HL-60 (cell line): ENCODE data around the gene CREB3L1.

Experiments used
- DNase-seq, 2 experiments: peaks; one replicate each; pipeline ENCODE4 v3.0.0-alpha.2; 2010 to 2020; ENCODE audit warnings: low read depth in 1 of 2, low spot score in 1 of 2
- H3K27ac ChIP-seq: fragments of 250-450 bp; sonication (Bioruptor Pico); replicated peaks from 2 replicates; pipeline ENCODE4 v1.5.1; 2020; ENCODE audit warnings: mild to moderate bottlenecking, moderate library complexity
- H3K27me3 ChIP-seq: fragments of 250-450 bp; sonication (Bioruptor Pico); 2 replicates; pipeline ENCODE4 v1.5.1; 2021; ENCODE audit warnings: mild to moderate bottlenecking, moderate library complexity; ENCODE audit not compliant: insufficient read depth, poor library complexity, severe bottlenecking
- H3K4me3 ChIP-seq: replicated peaks from 2 replicates; pipeline ENCODE4 v1.5.1; 2011; ENCODE audit warnings: mild to moderate bottlenecking, control low read depth, low read length; ENCODE audit not compliant: insufficient read depth
- GABPA ChIP-seq: IDR thresholded peaks from 2 replicates; pipeline ENCODE4 v1.6.1; 2012; ENCODE audit warnings: low read depth
- POLR2AphosphoS5 ChIP-seq: IDR thresholded peaks from 2 replicates; pipeline ENCODE4 v1.6.1; 2012; ENCODE audit warnings: low read depth
- REST ChIP-seq: IDR thresholded peaks from 2 replicates; pipeline ENCODE4 v1.6.1; 2012; ENCODE audit warnings: low read depth; ENCODE audit not compliant: insufficient replicate concordance
- SPI1 ChIP-seq: IDR thresholded peaks from 2 replicates; pipeline ENCODE4 v1.6.1; 2012; ENCODE audit warnings: low read depth, mild to moderate bottlenecking, borderline replicate concordance
- TF ChIP-seq, protein P1 (sequence below): IDR thresholded peaks from one replicate; pipeline ENCODE4 v1.5.1; 2011; ENCODE audit warnings: low read length, control low read depth, inconsistent platforms; ENCODE audit not compliant: insufficient read depth

Gene CREB3L1

DNA sequence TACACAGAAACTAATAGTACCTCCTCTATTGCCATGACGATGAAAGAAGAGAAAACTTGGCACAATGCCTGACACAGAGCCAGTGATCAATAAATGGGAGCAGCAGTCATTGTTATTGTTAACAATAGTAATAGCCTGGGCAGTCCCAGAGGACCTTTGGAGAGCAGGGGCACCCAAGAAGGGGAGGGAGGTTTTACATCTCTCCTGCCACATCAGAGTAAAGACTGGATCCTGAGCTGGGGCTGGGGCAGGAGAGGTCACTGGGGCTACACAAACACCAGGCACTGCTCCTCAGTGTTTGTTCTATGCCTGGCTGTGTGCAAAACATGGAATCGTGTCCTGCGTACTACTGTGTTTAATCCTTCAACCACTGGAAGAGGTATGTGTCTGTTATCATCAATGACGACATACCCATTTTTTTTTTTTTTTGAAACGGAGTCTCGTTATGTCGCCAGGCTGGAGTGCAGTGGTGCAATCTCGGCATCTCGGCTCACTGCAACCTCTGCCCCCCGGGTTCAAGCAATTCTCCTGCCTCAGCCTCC, 25.0 kb upstream of the CREB3L1 start:
- Histone ChIP-seq H3K4me3 (no peak overlapping the region), H3K27ac (no peak overlapping the region), H3K27me3 (no peaks in the 10 kb centered on the region)
- no peak for DNase-seq
- TF ChIP-seq GABPA (no peak), POLR2AphosphoS5 (no peak), SPI1 (no peak), REST (no peak)
- TF ChIP-seq, protein P1, sequence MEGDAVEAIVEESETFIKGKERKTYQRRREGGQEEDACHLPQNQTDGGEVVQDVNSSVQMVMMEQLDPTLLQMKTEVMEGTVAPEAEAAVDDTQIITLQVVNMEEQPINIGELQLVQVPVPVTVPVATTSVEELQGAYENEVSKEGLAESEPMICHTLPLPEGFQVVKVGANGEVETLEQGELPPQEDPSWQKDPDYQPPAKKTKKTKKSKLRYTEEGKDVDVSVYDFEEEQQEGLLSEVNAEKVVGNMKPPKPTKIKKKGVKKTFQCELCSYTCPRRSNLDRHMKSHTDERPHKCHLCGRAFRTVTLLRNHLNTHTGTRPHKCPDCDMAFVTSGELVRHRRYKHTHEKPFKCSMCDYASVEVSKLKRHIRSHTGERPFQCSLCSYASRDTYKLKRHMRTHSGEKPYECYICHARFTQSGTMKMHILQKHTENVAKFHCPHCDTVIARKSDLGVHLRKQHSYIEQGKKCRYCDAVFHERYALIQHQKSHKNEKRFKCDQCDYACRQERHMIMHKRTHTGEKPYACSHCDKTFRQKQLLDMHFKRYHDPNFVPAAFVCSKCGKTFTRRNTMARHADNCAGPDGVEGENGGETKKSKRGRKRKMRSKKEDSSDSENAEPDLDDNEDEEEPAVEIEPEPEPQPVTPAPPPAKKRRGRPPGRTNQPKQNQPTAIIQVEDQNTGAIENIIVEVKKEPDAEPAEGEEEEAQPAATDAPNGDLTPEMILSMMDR = no peak

GRCh38 chr11:46253258-46254132, 24.0 kb upstream of the CREB3L1 start:
- H3K27ac ChIP-seq = no peak overlapping the region
- DNase-seq = no peak
- no peaks in the 10 kb centered on the region for H3K27me3 ChIP-seq
- H3K4me3 ChIP-seq = no peak overlapping the region
- TF ChIP-seq SPI1 (no peak), REST (no peak), POLR2AphosphoS5 (no peak), GABPA (no peak)
- TF ChIP-seq, protein P1 = no peak

- no peaks in the 10 kb centered on the region for H3K27me3 ChIP-seq
- H3K4me3 ChIP-seq = no peak overlapping the region
- H3K27ac ChIP-seq = no peak overlapping the region
- TF ChIP-seq REST = no peak
- TF ChIP-seq, protein P1 = no peak
- no peak for TF ChIP-seq GABPA
- TF ChIP-seq SPI1 = no peak
- TF ChIP-seq POLR2AphosphoS5 = no peak
- DNase-seq = no peak
These were observed 23.4 kb upstream of the CREB3L1 start for GRCh38 chr11:46254133-46254491.
